ENCODE measurements around the gene ASB15.

- TF ChIP-seq MAX (IDR thresholded peaks at IDR 0.05): no peak
- TF ChIP-seq CTCF (IDR thresholded peaks at IDR 0.05): no peak
- TF ChIP-seq NPAS2 (CRISPR knock-in tag; IDR thresholded peaks at IDR 0.05; ENCODE audit: borderline replicate concordance): no peak
- TF ChIP-seq POLR2A (IDR thresholded peaks at IDR 0.05; ENCODE audit: low read length): no peak
- no peak for TF ChIP-seq REST (IDR thresholded peaks at IDR 0.05)
- no peak for TF ChIP-seq EP300 (IDR thresholded peaks at IDR 0.05)
- no peak for TF ChIP-seq USF2 (IDR thresholded peaks at IDR 0.05)
Measured at GRCh38 chr7:123649964-123650363, 48.3 kb downstream of the ASB15 start.

Measured in A549 (cell line).